GM21423 (cell line): ENCODE results near the gene GAR1.
A peak's percentile ranks its signal among the peaks of the same experiment; 100 is the strongest.
"Not testable (repeated sequence)": the region's sequence is repeated elsewhere in the genome, so short reads cannot be mapped to it uniquely, and the experiment has no call there.

ENCODE experiments used
- ATAC-seq: cut with Tn5 transposase; IDR thresholded peaks from one replicate; pipeline ENCODE4 v1.9.1; 2021; ENCODE audit warnings: mild to moderate bottlenecking, moderate library complexity; ENCODE audit not compliant: unreplicated experiment

GAR1 gene

DNA sequence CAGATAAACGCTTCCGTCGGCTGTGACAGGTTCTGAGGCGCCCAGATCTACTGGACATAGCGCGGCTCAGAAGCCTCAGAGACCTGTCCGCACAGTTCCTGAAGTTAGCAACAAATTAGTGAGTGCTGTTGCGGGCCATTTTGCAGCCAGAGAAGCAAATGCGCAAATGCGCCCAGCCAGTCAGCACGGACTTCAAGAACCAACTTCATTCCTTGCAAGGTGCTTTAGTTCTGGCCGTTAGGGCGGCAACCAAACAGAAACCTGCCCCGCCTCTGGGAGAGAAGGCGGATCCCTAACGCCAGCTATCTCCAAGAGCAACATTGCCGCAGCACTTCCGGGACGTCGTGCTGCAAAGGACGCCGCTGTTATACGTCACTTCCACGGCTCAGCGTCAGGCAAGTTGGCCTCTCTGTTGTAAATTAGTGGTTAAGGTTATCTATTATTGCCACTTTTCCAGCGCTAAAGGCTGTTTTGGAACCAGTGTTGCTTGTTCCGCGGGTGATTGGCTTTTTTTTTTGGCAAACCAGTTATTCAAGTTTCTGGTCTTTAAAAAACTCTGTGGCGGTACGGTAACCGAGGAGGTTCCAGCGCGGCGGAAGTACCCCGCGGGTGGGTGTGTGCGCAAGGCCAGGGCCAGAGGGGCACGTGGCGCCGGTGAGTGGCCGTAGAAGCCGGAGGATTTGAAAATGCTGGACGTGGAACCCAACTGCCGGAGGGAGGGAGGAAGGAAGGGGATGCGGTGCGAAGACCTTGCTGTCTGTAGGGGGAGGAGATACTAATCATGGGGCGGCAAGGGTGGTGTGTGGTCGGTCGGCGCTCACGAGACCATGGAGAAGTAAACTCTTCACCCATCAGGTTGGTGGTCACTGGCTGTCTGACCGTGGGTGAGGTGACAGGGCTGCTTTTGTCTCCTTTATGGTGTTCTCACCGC lies at the start of gene GAR1:
GAR1 (plus strand) TSS at position 612 of the 931 bp plus-strand sequence. CDS start 403 bp downstream, outside the sequence.
- ATAC-seq, result peak; percentile 99

DNA sequence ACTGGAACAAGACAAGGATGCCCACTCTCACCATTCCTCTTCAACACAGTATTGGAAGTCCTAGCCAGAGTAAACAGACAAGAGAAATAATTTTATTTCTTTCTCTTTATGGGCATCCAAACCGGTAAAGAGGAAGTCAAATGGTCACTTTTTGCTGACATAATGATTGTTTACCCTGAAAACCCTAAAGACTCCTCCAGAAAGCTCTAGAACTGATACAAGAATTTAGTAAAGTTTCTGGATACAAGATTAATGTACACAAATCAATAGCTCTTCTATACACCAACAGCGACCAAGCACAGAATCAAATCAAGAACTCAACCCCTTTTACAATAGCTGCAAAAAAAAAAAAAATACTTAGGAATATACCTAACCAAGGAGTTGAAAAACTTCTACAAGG lies 33.5 kb upstream of the GAR1 start:
- ATAC-seq, result not testable (repeated sequence)

DNA sequence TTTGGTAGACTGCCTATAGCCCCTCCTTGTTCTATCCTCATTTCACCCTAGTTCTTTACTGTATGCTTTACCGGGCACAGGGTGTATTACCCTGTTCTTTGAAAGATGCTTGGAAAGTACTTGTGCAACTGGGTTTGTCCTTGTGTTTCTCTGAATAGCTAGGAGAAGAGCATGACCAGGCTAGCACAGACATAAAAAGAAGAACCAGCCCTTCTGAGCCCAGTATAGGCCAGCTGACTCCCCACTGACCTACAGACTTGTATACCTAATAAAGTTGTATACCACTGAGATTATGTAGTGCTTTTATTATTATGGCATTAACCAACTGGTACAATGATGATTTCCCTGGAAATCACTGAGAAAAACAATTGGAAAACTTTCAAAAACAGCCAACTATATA lies 28.7 kb upstream of the GAR1 start:
- no peak for ATAC-seq

DNA sequence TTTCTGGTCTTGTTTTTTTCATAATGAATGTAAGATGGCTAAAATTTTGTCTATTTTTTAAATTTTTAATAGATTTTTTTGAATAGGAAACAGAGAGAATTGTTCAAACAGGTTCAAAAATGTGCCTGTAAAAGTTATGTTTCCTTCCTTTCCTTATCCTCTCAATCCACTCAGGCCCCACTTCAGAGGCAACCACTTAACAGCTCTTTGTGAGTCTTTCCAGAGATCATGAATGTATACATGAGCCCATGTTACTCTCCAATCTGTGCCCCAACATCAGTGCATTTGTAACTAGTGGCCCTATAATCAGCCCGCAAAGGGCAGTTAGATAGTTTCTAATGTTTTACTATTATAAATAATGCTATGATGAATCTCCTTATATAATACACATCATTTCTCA lies 27.8 kb upstream of the GAR1 start:
- no peak for ATAC-seq

DNA sequence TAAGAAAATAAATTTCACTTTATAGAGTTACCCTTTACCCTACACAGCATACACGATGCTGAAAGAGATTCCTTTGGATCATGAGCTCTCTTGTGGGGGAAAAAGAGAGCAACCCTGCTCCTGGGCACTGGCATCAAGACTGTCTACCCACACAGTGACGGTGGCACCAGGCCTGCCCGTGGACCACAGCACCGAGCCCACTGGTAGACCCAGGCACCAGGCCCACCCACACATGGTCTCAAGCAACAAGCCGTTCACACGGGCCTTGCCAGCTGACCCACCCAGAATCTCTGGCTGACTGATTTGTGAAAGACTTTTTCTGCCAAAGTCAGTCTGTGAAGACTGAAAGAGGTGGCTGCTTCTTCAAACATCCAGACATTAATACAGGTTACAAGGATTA lies 20.5 kb upstream of the GAR1 start:
- no peak for ATAC-seq

DNA sequence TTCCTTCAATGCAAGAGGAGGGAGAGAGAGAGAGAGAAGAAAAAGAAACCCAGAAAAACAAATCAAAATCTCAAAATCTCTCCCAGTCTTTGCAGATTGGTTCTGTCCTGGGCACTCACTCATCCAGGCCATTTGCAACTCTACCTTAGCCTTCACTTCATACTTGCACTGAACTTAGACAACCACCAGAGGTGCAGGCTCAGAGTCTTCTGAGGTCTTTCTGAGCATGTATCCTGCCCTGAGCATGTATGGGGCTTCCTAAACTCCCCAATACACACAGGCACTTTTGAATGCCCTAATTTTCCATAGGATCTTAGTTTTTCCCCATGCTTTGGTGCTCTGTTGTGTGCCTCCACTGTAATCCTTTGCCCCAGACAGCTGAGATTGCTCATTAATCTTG lies 16.7 kb upstream of the GAR1 start:
- no peak for ATAC-seq

DNA sequence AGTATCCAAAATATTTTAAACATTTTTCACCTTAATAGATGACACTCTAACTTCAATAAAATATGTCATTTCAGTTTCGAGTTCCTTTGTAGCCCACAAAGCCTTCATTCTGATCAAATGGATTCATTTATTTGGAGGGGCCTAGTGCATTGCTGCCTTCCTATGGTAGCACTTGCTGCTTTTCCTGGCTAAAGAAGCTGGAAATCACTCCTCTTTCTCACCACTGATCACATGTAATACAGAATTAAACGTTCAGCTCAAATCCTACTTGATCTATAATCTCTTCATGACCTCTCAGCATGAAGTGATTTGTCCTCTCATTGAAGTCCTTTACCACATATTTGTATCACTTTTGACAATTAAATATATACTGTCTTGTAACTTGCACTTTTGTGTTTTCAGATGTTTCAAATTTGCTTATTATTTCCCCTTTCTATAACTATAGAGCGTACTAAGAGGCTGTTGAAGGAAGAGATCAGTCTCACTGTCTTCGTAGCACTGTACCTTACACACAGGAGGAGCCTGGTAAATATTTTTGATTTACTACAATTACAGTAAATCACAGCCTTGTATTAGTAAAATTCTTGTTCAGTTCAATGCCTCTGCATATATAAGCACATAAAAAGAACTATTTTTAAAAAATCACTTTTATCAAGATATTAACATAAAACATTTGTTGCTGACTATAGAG lies 14.3 kb upstream of the GAR1 start:
- ATAC-seq, result no peak

DNA sequence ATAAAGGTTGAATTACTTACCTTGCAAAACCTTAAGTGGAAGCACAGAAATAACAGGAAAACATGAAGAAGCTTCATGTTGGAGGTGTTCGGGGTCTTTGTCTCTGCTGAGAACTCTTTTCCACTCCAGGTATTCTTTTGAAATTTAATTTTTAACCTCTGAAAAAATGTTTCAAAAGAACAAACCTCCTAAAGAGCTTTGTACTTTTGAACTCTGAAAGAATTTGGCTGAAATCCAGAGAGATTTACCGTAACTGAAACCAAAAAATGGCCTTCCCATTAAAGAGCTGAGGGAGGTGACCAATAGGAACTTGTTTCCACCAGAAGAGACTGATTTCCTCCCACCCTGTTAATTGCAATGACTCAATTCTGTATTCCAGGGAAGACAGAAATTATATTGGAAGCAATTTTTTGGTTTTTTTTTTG lies 13.7 kb upstream of the GAR1 start, which contains the start of gene CFI:
CFI (minus strand) TSS at position 105 of the 425 bp plus-strand sequence; CDS start at position 77, 28 bp downstream.
- ATAC-seq, result no peak

DNA sequence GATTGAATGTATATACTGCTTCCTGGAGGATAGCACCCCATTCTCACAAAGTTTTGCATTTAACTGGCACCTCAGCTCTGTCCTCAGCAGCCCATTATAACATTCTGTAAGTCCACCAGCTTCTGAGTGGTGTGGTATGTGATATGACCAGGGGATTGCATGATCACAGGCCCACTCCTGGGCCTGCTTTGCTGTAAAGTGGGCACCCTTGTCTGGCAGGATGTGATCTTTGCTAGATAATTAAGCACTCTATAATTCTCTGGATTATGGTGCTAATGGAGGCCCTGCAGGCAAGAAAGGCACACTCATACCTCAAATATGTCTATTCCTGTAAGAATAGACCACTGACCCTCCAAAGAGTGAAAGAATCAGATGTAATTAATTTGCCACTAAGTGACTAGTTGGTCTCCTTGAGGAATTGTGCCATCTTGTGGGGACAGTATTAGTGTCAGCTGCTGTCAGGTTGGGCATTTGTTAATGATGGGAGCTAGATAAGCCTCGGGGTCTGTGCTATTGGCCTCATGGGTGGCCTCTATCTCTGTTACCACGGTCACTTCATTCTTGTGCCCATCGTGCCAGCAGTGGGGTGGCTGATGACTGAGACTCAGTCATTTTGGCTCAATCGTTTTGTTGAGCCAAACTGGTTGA lies 11.5 kb upstream of the GAR1 start:
- ATAC-seq, result peak; percentile 73

DNA sequence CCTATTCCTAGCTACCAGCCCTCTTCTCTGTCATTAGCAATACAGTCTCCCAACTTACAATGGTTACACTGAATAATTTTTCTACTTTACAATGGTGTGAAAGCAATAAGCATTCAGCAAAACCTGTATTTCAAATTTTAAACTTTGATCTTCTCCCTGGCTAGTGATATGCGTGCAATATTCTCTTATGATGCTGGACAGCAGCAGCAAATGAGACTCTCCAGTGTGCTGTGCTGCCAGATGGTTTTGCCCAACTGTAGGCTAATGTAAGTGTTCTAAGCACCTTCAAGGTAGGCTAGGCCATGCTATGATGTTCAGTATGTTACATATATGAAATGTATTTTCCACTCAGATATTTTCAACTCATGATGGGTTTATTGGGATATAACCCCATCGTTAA lies 5.9 kb upstream of the GAR1 start:
- no peak for ATAC-seq

DNA sequence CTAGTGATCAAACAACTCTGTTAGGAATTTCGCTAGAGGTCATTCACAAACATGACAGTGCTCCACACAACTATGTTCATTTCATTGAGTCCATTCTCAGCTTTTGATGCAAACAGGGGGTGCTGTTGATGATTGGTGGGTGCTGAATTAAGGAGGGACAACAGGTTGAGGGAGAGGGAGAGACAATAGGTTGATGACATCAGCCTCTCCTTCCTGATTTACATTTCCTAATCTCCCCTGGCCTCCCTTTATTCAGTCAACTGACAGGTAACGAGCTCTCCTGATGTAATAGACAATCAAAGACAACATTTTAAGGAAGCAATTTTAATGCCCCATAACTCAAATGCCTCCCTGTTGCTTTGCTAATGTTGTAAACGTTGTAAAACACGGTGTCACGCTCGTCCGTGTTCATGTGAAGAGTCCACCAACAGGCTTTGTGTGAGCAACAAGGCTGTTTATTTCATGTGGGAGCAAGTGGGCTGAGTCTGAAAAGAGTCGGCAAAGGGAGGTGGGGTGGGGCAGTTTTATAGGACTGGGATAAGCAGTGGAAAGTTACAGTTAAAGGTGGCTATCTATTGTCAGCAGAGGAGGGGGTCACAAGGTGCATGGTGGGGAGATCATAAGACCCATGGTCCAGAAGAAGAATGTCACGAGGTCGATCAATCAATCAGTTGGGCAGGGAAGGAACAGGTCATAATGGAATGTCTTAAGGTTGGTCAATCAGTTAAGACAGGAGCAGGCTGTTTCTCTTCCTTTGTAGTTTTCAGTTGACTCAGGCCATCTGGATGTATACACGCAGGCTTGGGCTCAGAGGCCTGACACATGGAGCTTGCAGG lies 4.8 kb upstream of the GAR1 start:
- ATAC-seq, result no peak

DNA sequence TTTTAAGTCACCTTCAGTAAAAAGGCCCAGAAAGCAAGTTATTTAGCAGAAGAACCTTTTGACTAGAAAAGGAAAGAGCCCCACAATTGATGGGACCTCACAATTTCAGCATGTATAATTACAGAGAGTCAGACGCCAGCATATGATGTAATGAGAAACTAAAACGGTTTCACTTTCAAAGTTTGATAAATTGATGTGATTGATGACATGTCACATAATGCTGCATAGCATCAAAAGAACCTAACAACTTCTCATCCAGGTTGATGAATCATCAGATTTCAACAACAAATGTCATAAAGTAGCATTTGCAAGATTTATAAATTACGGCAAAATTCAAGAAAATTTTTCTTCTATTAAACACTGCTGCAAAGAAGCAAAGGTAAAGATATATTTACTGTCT lies 3.9 kb upstream of the GAR1 start:
- ATAC-seq, result no peak

DNA sequence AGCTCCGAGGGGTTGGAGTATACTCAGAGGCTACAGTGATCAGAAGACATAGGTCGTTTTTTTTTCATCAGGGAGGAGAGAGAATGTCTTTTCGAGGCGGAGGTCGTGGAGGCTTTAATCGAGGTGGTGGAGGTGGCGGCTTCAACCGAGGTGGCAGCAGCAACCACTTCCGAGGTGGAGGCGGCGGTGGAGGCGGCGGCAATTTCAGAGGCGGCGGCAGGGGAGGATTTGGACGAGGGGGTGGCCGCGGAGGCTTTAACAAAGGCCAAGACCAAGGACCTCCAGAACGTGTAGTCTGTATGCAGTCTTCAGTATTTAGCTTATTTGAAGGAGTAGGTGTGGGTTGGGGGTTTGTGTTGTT lies 500 bp downstream of the GAR1 start:
- no peak for ATAC-seq

DNA sequence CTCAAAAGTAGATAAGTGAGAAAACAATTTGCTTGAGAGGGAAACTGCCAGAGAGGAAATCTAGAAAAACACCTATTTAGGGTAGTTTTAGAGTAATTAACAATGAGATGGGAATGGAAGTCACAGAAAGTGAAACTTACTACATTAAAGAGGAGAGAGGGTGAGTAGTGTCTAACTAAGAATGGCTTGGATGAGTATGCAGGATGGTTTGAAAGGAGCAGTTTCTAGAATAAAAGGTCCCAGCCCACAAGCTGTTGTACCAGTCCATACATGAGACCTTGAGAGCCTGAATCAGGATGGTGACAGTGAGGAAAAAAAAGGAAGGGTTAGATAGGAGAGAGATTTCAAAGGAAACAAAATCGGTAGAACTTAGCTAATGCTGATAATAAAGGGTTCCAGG lies 1.3 kb downstream of the GAR1 start:
- no peak for ATAC-seq

DNA sequence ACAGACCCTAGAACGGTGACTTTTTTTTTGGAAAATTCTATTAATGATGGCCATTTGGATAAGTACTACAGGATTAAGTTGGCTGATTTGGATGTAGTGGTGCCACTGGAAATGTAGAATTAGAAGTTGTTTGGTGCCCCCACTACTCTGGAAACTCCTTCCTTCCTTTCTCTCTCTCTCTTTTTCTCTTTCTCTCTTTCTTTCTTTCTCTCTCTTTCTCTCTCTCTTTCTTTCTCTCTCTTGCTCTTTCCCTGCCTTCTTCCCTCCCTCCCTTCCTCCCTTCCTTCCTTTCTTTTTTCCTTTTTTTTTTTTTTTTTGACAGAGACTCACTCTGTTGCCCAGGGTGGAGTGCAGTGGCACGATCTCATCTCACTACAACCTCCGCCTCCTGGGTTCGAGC lies 2.7 kb downstream of the GAR1 start:
- ATAC-seq, result no peak

DNA sequence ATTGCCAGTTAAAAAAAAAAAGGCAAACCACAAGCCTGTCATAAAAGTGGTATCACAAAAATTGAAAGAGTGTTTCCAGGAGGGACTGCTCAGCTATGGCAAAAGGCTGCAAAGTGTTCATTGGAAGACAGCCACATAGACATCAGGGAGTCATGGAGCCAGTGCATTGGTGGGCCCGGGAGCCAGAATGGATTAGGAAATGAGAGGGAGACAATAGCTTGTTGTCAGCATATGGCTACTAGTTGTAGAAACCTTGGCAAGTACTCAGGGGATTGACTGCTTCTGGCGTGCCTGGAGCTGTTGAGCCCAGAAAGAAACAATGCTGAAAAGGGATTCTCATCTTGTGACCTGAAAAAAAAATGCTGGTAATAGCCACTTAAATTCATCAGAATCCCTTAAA lies 5.0 kb downstream of the GAR1 start:
- ATAC-seq, result no peak

DNA sequence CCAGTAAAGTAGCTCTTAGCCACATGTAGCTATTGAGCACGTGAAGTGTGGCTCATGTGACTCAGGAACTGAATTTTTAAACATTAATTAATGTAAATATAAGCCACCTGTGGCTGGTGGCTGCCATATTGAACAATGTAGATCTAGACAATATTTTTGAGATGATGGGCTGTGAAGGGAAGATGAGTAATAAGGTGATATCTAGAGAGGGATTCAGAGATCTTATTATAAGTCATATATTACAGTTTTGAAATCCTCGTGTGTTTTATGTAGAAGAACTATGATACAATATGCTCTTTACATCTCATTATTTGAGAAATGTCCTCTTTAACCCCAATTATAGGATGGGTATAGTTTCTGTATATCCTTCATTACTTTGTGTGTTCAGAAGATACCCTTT lies 5.6 kb downstream of the GAR1 start:
- ATAC-seq, result no peak

DNA sequence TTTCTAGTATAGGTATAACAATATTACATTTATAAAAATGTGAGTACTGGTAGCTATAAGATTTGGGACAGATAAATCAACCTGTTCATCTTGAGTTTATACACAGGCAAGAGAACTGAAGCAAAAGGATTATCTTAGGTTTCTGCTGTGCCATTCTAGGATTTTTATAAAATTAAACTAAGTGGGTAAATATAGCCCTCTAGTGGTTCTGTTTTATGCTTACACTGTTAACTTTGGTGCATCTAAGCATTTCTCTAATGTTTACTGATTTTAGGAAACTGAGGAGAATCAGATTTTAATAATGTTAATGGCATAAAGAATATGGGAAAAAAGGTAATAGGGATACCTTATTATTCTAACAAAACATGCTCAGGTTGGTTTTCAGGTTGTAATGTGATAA lies 11.2 kb downstream of the GAR1 start:
- ATAC-seq, result peak; percentile 51

DNA sequence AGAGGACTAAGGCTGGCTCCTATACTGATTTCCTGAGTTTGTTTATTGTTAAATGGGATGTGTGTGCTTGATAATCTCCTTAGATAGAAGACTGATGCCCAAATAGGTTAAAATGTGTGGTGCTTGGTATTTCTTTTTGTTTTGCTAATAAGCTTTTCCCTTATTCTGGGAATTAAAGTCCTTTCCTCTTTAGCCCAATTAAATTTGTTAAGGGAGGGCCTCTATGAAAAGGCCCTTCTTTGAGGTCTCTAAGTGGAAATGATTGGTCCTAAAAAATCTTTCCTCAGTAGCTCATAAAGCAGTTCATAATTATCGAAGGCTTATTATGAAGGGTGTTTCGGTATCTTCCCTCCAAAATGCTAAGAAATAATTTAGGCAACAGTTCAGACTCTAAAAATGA lies 12.1 kb downstream of the GAR1 start, which contains the start of gene RRH:
RRH (plus strand) TSS at position 301 of the 400 bp plus-strand sequence; CDS start at position 357, 56 bp downstream.
- ATAC-seq, result no peak

DNA sequence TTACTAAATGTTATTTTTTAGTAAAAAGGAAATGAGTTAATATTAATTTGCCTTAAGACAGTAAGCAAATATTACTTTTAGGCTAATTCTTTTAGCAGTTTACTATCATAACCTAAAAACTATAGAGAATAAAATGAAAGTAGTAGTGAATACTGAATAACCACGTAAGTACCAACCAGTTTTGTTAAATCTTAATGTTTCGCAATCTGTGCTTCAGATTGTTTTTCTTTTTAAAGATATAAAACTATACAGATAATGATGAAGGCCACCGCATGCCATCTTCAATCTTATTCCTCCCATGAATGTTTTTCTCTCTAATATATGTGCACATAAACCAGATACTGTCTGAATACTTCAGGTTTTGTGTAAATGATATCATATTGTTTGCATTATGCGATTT lies 18.2 kb downstream of the GAR1 start:
- ATAC-seq, result no peak

DNA sequence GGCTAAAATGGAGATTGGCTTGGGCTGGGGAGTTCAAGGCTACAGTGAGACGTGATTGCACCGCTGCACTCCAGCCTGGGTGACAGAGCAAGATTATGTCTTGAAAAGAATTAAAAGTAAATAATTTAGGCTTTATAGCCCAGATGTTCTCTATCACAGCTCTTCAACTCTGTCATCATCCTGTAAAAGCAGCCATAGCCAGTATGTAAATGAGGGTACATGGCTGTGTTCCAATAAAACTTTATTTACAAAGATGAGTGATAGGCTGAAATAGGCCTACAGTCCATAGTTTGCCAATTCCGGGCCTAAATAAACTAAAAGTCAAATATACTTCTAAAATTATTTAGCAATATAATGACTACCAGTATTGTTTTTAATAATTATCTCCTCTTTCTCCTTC lies 21.4 kb downstream of the GAR1 start:
- no peak for ATAC-seq
